ENCODE data around the gene HLA-G. TPM values are rescaled to one million over a fixed set of nuclear protein-coding genes. Genes with fewer than 3 reads are reported as not detected.

HLA-G gene
- total and polyA plus RNA-seq, 2 of the 4 experiments (the other 2 are of a cell fraction) = not detected

DNA sequence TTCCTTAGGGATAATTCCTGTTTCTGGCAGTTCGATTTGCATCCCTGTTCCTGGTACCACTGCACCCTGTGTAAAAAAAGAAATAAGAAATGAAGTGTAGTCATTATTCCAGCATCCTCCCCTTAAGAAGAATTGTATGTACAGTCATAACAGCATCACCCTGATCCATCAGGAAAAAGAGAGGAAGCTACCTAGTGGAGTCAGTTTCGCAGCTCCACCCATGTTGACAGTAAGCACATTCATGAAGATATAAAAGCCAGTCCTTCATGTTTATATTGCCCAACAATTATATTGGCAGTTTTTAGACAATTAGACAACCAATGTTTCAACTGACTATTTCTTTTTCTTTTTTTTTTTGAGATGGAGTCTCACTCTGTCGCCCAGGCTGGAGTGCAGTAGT is 21.2 kb upstream of the HLA-G start:
- Histone ChIP-seq H3K36me3 (ENCODE audit: control insufficient read depth, insufficient read depth, low read length) (no peaks in the 10 kb centered on the region), H4K8ac (ENCODE audit: low read depth in 2 of 2, low read length in 2 of 2) (no peak overlapping the region), H4K91ac (ENCODE audit: insufficient read depth, low read depth, low read length) (no peak overlapping the region), H2BK5ac (ENCODE audit: low read depth, low read length, poor library complexity, severe bottlenecking) (no peak overlapping the region), H2BK120ac (ENCODE audit: low read depth, low read length) (no peak overlapping the region), H2BK20ac (ENCODE audit: low read depth, low read length) (no peak overlapping the region), H3K56ac (ENCODE audit: extremely low read depth, insufficient read depth, low read length) (no peak overlapping the region), H3K9ac (ENCODE audit: low read depth, low read length) (no peak overlapping the region), H3K9me3 (ENCODE audit: control insufficient read depth, insufficient read depth, low read length) (no peaks in the 10 kb centered on the region), H2AK9ac (replicated peaks; ENCODE audit: low read depth, low read length, poor library complexity) (no peak overlapping the region), H3K23ac (ENCODE audit: low read depth, low read length) (no peak overlapping the region), H4K5ac (ENCODE audit: low read depth, low read length) (no peak overlapping the region), H2AFZ (replicated peaks; ENCODE audit: low read length, poor library complexity) (no peak overlapping the region), H3K4ac (ENCODE audit: low read depth, low read length) (no peak overlapping the region), H3K9me1 (ENCODE audit: insufficient read depth, low read length) (no peaks in the 10 kb centered on the region), H3K4me1 (ENCODE audit: control insufficient read depth, insufficient read depth, low read length) (no peaks in the 10 kb centered on the region), H3K4me2 (ENCODE audit: low read depth, low read length) (no peak overlapping the region), H3K14ac (replicated peaks; ENCODE audit: low read depth, low read length) (no peak overlapping the region), H2AK5ac (ENCODE audit: low read depth, low read length) (no peak overlapping the region), H3K27ac (ENCODE audit: insufficient read depth, low read length) (no peak overlapping the region), H3K4me3 (ENCODE audit: insufficient read depth, low read depth, low read length) (no peak overlapping the region), H3K79me1 (ENCODE audit: low read depth in 1 of 2, low read length in 2 of 2) (no peaks in the 10 kb centered on the region), H3K18ac (ENCODE audit: low read depth, low read length) (no peak overlapping the region), H4K20me1 (ENCODE audit: insufficient read depth, low read length) (no peaks in the 10 kb centered on the region), H2BK15ac (ENCODE audit: low read depth, low read length) (no peak overlapping the region), H3K27me3 (ENCODE audit: control insufficient read depth, insufficient read depth, low read length) (peaks cover 2% of the 10 kb centered on the region; the same call in 1 of the 2 replicates)
- no peak for ATAC-seq (ENCODE audit: low read depth)
- ChIA-PET POLR2A (ENCODE audit: unreplicated experiment) (no interaction called here), CTCF (no interaction called here)
- dilution Hi-C loops (cut with HindIII; ENCODE audit: low sequenced_read_pairs, unreplicated experiment) (no loop called here), in situ Hi-C loops (cut with MboI; ENCODE audit: low sequenced_read_pairs) (no loop called here), intact Hi-C loops (cut with micrococcal nuclease) (no loop called here)
- no peak for DNase-seq
- BruUV-seq (replicated peaks) = no TSS peak
- WGBS, 2 experiments (ENCODE audit: extremely low coverage in 2 of 2, insufficient read length in 1 of 2) = no CpG with 5 or more reads among the region's 3 CpGs
- TF ChIP-seq, protein P1, sequence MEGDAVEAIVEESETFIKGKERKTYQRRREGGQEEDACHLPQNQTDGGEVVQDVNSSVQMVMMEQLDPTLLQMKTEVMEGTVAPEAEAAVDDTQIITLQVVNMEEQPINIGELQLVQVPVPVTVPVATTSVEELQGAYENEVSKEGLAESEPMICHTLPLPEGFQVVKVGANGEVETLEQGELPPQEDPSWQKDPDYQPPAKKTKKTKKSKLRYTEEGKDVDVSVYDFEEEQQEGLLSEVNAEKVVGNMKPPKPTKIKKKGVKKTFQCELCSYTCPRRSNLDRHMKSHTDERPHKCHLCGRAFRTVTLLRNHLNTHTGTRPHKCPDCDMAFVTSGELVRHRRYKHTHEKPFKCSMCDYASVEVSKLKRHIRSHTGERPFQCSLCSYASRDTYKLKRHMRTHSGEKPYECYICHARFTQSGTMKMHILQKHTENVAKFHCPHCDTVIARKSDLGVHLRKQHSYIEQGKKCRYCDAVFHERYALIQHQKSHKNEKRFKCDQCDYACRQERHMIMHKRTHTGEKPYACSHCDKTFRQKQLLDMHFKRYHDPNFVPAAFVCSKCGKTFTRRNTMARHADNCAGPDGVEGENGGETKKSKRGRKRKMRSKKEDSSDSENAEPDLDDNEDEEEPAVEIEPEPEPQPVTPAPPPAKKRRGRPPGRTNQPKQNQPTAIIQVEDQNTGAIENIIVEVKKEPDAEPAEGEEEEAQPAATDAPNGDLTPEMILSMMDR (conservative IDR thresholded peaks at IDR 0.05; ENCODE audit: low read depth, low read length) = no peak
- TF ChIP-seq, protein P2, sequence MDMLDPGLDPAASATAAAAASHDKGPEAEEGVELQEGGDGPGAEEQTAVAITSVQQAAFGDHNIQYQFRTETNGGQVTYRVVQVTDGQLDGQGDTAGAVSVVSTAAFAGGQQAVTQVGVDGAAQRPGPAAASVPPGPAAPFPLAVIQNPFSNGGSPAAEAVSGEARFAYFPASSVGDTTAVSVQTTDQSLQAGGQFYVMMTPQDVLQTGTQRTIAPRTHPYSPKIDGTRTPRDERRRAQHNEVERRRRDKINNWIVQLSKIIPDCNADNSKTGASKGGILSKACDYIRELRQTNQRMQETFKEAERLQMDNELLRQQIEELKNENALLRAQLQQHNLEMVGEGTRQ (IDR thresholded peaks at IDR 0.05; ENCODE audit: low read depth, low read length) = no peak
- TF ChIP-seq NFE2L2 (IDR thresholded peaks at IDR 0.05; ENCODE audit: low read depth, low read length) (no peak), CHD1 (IDR thresholded peaks at IDR 0.05; ENCODE audit: low read depth, low read length) (no peak), RCOR1 (IDR thresholded peaks at IDR 0.05; ENCODE audit: insufficient replicate concordance, low read length) (no peak), SMC3 (IDR thresholded peaks at IDR 0.05; ENCODE audit: low read depth, low read length) (no peak), RFX5 (IDR thresholded peaks at IDR 0.05; ENCODE audit: low read depth, low read length) (no peak), POLR2A (IDR thresholded peaks at IDR 0.05; ENCODE audit: low read depth, low read length) (no peak), FOS (IDR thresholded peaks at IDR 0.05; ENCODE audit: low read depth, low read length) (no peak), MAFK (IDR thresholded peaks at IDR 0.05; ENCODE audit: low read depth, low read length) (no peak), BHLHE40 (IDR thresholded peaks at IDR 0.05; ENCODE audit: low read depth, low read length) (no peak), RAD21 (IDR thresholded peaks at IDR 0.05; ENCODE audit: low read length) (no peak), MXI1 (IDR thresholded peaks at IDR 0.05; ENCODE audit: borderline replicate concordance, low read depth, low read length) (no peak), CEBPB (IDR thresholded peaks at IDR 0.05; ENCODE audit: low read depth, low read length) (no peak)

Measured in IMR-90 (cell line).